HUES6 (cell line): Measurements from ENCODE around the gene TMPRSS6.

Experiments used
- H3K27ac ChIP-seq: 2 replicates; pipeline ENCODE4 v1.7.0; 2013; ENCODE audit warnings: low read depth, mild to moderate bottlenecking, low read length, inconsistent platforms
- H3K27me3 ChIP-seq: 2 replicates; pipeline ENCODE4 v1.6.1; 2013; ENCODE audit warnings: low read length; ENCODE audit not compliant: control insufficient read depth, insufficient read depth
- H3K36me3 ChIP-seq: 2 replicates; pipeline ENCODE4 v1.6.1; 2013; ENCODE audit warnings: low read length; ENCODE audit not compliant: control insufficient read depth, insufficient read depth
- H3K4me1 ChIP-seq: 2 replicates; pipeline ENCODE4 v1.6.1; 2013; ENCODE audit warnings: low read length; ENCODE audit not compliant: control insufficient read depth, insufficient read depth
- H3K4me3 ChIP-seq: 2 replicates; pipeline ENCODE4 v1.5.1; 2013; ENCODE audit warnings: low read depth, low read length
- H3K9ac ChIP-seq: one replicate; pipeline ENCODE4 v1.6.1; 2013; ENCODE audit warnings: mild to moderate bottlenecking, low read length
- H3K9me3 ChIP-seq: 2 replicates; pipeline ENCODE4 v1.6.1; 2013; ENCODE audit warnings: low read depth, low read length; ENCODE audit not compliant: control insufficient read depth, insufficient read depth

TMPRSS6 gene

GRCh38 chr22:37140686-37141323 lies 31.3 kb upstream of the TMPRSS6 start:
- Histone ChIP-seq H3K27ac (no peak overlapping the region), H3K27me3 (no peaks in the 10 kb centered on the region; the same call in 1 of the 2 replicates), H3K9me3 (no peaks in the 10 kb centered on the region), H3K36me3 (no peaks in the 10 kb centered on the region), H3K4me1 (peaks cover 3% of the 10 kb centered on the region; the same call in 1 of the 2 replicates), H3K4me3 (no peak overlapping the region), H3K9ac (no peak overlapping the region)

- H3K36me3 ChIP-seq = no peaks in the 10 kb centered on the region
- no peaks in the 10 kb centered on the region for H3K9me3 ChIP-seq
- no peak overlapping the region for H3K4me3 ChIP-seq
- H3K27me3 ChIP-seq = no peaks in the 10 kb centered on the region; the same call in 1 of the 2 replicates
- no peak overlapping the region for H3K9ac ChIP-seq
- no peak overlapping the region for H3K27ac ChIP-seq
- no peaks in the 10 kb centered on the region for H3K4me1 ChIP-seq
Observed at GRCh38 chr22:37139762-37140161, 30.2 kb upstream of the TMPRSS6 start.

- Histone ChIP-seq H3K4me1 (no peaks in the 10 kb centered on the region), H3K27ac (no peak overlapping the region), H3K36me3 (no peaks in the 10 kb centered on the region), H3K27me3 (no peaks in the 10 kb centered on the region; the same call in 1 of the 2 replicates), H3K9ac (no peak overlapping the region), H3K9me3 (no peaks in the 10 kb centered on the region), H3K4me3 (no peak overlapping the region)
Observed at GRCh38 chr22:37138849-37139561, 29.5 kb upstream of the TMPRSS6 start.

- Histone ChIP-seq H3K27ac (no peak overlapping the region), H3K4me1 (no peaks in the 10 kb centered on the region), H3K9me3 (no peaks in the 10 kb centered on the region), H3K36me3 (no peaks in the 10 kb centered on the region), H3K4me3 (no peak overlapping the region), H3K27me3 (no peaks in the 10 kb centered on the region; the same call in 1 of the 2 replicates), H3K9ac (no peak overlapping the region)
Observed at GRCh38 chr22:37137903-37138665, 28.6 kb upstream of the TMPRSS6 start.

- Histone ChIP-seq H3K27me3 (no peaks in the 10 kb centered on the region; the same call in 1 of the 2 replicates), H3K9ac (no peak overlapping the region), H3K4me1 (no peaks in the 10 kb centered on the region), H3K27ac (no peak overlapping the region), H3K36me3 (no peaks in the 10 kb centered on the region), H3K9me3 (no peaks in the 10 kb centered on the region), H3K4me3 (no peak overlapping the region)
Observed at GRCh38 chr22:37137131-37137530, 27.6 kb upstream of the TMPRSS6 start.

GRCh38 chr22:37135023-37135422 lies 25.5 kb upstream of the TMPRSS6 start:
- no peaks in the 10 kb centered on the region; the same call in 1 of the 2 replicates for H3K27me3 ChIP-seq
- H3K9ac ChIP-seq = no peak overlapping the region
- H3K9me3 ChIP-seq = no peaks in the 10 kb centered on the region
- no peak overlapping the region for H3K4me3 ChIP-seq
- no peak overlapping the region for H3K27ac ChIP-seq
- no peaks in the 10 kb centered on the region for H3K36me3 ChIP-seq
- no peaks in the 10 kb centered on the region for H3K4me1 ChIP-seq

GRCh38 chr22:37133304-37134018 lies 23.9 kb upstream of the TMPRSS6 start:
- Histone ChIP-seq H3K4me1 (peaks cover 3% of the 10 kb centered on the region; the same call in 1 of the 2 replicates), H3K9ac (no peak overlapping the region), H3K27ac (no peak overlapping the region), H3K27me3 (no peaks in the 10 kb centered on the region; the same call in 1 of the 2 replicates), H3K4me3 (no peak overlapping the region), H3K9me3 (no peaks in the 10 kb centered on the region), H3K36me3 (no peaks in the 10 kb centered on the region)

GRCh38 chr22:37132773-37133172 lies 23.3 kb upstream of the TMPRSS6 start:
- Histone ChIP-seq H3K27ac (no peak overlapping the region), H3K27me3 (no peaks in the 10 kb centered on the region; the same call in 1 of the 2 replicates), H3K4me3 (no peak overlapping the region), H3K9ac (no peak overlapping the region), H3K9me3 (no peaks in the 10 kb centered on the region), H3K36me3 (no peaks in the 10 kb centered on the region), H3K4me1 (peaks cover 3% of the 10 kb centered on the region; the same call in 1 of the 2 replicates)

GRCh38 chr22:37129866-37130441 lies 20.4 kb upstream of the TMPRSS6 start:
- Histone ChIP-seq H3K4me3 (no peak overlapping the region), H3K36me3 (no peaks in the 10 kb centered on the region), H3K27ac (no peak overlapping the region), H3K4me1 (peaks cover 3% of the 10 kb centered on the region; the same call in 1 of the 2 replicates), H3K9ac (no peak overlapping the region), H3K9me3 (no peaks in the 10 kb centered on the region), H3K27me3 (no peaks in the 10 kb centered on the region)

GRCh38 chr22:37128555-37129281 lies 19.2 kb upstream of the TMPRSS6 start:
- no peak overlapping the region for H3K9ac ChIP-seq
- no peaks in the 10 kb centered on the region for H3K9me3 ChIP-seq
- peaks cover 5% of the 10 kb centered on the region; the same call in 1 of the 2 replicates for H3K4me1 ChIP-seq
- H3K27ac ChIP-seq = no peak overlapping the region
- H3K27me3 ChIP-seq = no peaks in the 10 kb centered on the region
- no peak overlapping the region for H3K4me3 ChIP-seq
- no peaks in the 10 kb centered on the region for H3K36me3 ChIP-seq
